NK-92 (cell line): Measurements from ENCODE around the gene SAMD7.
A peak's percentile ranks its signal among the peaks of the same experiment; 100 is the strongest.

Source experiments
- DNase-seq: peaks from one replicate; lab custom pipeline; 2025; ENCODE audit not compliant: unreplicated experiment; lab: John Stamatoyannopoulos, UW

SAMD7 gene

DNA sequence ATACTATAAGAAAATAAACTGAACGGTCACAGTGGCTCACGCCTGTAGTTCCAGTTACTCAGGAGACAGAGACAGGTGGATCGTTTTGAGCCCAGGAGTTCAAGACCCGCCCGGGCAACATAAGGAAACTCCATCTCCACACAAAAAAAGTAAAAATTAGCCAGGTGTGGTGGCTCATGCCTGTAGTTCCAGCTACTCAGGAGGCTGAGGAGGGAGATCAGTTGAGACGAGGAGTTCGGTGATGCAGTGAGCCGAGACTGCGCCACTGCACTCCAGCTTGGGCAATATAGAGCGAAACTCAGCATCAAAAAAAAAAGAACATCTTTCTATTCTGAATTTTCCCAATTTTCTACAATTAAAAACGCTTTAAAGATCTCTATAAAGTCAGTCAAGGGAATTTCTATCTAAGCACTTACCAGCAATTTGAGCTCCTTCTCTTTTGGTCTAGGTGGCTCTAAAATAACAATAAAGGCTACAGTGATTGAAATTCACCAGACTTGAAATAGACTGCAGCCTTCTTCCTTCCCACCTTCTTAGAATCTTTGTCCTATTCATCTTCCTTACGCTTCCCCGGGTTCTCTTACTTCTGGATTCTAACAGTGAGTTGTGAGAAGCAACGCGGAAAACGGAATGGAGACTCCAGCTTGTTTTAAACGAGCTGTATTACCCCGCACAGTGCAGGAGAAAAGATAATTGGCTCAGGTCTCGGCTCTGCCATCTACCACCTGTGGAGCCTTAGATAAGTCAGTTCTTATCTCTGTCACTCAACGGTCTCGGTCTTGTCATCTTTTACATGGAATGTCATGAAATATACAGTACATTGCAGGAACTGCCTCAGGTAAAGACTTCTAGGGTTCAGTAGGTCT is 54.4 kb downstream of the SAMD7 start:
- DNase-seq: no peak

DNA sequence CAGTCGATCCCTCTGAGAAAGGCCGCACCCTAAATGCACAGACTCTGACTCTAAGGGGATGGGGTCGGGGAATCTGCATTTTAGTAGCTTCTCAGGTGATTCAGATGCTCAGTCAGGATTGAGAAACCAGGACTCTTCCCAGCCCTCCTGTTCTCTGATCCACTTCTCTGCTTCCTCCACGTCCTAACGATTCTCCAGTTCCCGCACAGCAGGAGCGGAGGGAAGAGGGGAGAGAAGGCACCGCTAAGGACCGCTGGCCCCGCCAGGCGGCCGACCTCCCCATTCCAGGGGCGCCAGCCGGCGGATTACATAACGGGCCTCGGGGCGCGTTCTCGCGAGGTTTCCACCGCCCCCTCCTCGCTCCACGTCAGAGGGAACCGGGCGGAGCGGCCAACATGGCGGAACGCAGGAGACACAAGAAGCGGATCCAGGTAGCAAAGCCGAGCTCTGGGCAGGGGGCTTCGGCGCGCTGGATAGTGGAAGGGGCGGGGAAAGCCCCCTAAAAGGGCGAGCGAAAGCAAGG is 55.1 kb downstream of the SAMD7 start, which contains the start of gene SEC62:
TSS of gene SEC62 (plus strand) at position 380 of the 523 bp plus-strand sequence. CDS start at position 396, 16 bp downstream.
- DNase-seq: peak; percentile 63

DNA sequence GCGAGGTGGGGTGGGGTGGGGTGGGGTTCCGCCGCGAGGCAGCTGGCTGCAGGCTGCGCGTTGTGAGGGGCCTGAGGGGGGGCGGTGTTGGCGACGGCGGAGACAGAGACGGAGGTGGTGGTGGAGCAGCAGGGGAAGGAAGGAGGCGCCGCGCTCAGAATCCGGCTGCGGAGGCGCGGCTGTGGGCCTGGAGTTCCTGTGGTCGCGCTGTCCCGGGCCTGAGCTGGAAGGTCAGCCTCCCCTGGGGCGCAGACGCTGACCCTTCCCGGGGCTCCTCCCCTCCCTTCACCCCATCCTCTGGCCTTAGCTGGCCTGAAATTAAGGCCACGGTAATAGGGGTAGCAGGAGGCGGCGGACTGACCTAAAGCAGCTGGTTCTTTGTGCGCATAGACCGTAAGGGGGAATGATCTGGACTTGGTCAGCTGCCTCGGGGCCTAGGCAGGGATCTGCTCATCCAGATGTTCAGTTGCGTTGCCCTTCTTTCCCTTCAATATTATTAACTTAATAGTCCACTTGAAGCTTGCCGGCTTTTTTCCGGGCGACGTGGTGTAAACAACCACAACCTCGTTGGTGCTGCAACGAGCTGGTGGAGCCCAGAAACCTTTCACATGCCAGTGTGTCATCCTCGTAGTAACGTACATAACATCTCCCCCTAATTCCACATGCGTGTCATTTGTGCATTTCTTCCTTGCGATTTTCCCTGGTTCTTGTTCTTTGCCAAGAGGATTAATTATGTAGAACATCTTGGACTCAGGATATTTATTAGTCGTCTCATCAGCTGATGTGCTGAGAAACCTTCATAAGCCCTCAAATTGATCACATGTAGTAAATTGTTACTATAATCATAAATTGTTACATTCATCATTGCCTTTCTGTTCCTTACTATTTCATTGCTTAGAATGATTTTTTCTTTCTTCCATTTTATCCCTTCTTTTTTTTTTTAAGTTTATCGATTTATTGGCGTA is 55.9 kb downstream of the SAMD7 start:
- no peak for DNase-seq

DNA sequence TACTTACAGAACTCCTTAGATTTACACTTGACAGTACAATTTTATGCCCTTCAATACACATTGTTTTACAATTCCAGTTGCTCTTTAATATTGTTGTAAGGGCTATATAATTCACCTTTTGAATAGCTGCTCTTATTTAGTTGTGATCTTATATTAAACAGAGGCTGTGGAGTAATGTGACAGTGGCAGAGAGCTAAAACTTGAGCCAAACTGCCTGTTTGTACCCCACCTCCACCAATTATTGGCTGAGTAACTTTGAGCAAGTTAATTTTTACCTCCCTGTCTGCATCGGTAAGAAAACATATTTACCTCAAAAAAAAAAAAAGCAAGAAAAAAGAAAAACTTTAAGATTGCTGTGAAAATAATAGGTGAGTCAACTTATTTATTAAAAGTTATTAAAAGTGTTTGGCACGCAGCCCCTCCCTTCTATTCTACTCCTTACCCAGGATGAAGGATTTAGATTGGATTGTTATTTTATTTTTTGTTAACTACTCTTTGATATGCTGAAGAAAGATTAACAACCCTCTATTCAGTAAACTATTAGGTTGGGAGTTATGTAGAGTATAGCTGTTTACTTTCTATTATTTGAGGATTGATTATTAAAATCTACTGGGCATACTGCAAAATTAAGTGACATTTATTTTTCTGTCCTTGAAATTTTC is 57.0 kb downstream of the SAMD7 start:
- no peak for DNase-seq

DNA sequence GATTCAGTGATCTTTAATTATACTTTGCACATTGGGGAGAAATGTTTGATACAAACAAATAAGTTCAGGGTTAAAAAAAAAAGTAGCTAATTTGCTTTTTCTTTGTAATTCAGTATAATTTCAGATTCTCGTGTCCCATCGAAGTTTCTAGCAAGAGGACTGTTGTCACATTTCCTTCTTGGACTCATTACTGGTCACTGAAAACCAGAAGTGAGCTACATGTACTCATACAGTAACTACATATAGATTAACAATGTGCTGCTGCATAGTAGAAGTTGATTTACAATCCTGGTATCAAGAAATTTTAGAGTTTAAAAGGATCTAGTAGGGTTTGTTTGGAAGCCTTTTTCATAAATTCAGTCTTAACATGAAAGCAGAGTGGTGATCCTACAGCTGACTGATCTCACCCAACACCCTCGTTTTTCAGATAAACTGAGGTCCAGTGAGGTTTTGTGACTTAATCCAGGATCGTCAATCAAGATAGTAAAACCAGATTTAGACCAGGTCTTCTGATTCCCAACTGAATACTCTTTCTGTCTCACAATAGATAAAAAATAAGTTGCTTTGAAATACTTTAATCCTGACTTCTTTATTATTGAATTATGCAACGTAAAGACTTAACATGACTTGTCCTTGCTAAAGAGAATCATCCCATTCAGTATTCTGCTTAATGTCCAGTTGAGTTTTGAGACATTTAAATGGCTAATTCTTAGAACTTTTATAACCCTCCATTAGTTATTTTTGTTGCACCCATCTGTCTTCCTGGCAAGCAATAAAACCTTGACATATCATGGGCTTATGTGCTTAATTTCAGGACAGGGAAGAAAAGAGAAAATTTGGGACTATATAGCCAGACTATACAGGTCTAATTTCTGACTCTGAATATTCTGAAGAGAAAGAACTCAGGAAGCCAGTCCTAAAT is 58.1 kb downstream of the SAMD7 start:
- no peak for DNase-seq

DNA sequence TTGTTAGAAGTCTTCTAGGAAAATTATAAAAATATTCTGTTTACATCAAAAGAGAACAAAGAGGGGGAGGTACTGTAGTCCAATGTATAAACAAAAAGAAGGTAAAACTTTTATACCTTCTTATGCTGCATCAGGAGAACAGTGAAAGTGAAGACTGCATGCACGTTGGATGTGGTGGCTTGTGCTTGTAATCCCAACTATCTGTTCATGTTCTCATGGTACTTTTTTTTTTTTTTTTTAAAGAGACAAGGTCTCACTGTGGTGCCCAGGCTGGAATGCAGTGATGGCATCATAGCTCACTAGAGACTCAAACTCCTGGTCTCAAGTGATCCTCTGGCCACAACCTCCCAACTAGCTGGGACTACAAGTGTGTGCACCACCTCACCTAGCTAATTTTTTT is 59.5 kb downstream of the SAMD7 start:
- no peak for DNase-seq

DNA sequence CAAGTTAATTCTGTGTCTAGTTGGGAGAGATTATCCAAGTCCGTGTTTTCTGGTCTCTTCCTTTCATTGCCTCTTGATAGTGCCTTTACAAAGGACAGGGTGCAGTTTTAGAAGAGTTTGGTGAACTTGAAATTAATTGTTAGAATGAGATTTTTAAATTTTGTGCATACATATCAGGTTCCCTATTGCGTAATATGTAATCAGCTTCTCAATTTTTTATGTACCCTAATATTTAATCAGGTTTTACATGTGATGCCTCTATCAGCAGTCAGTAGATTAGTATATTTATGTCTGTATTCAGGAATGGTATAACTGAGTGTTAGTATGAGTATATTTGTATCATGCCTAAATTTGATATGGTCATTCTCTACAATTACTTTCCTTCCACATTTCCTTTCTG is 60.1 kb downstream of the SAMD7 start:
- DNase-seq: no peak

DNA sequence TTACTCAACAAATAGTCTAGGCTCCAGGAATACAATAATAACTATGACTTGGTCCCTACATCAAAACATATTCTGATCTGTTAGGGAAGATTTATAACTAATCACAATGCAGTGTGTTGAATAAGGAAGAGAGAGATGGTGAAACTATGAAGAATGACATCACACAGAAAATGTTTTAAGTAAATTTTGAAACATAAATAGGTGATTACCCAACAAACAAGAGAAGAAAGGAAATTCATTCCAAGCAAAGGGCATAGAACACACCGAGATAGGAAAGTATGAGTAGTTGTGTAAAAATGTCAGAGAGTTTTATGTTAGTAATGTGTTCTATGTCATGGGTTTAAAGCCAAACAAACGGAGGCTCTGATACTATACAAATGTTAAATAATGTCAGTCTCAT is 68.7 kb downstream of the SAMD7 start:
- no peak for DNase-seq

DNA sequence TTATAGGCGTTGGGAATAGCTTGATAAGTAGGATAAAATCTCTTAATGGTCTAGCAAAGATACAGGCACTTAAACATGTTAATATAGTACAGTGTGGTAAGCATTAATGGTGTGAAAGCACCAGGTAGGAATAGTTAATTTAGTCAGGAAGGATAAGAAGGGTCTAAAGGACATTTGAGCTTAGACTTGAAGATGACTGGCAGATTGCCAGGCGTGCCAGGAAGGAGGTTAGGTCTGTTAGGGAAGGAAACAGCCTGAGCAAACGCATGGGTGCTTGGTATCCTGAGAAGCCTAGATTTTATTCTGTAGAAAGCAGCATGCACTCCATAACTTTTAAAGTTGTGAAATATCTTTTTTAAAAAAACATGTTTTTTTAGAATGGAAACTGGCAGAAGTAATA is 72.9 kb downstream of the SAMD7 start:
- no peak for DNase-seq
